ENCODE data around the gene CTNND2. TPM values are rescaled to one million over a fixed set of nuclear protein-coding genes. Genes with fewer than 3 reads are reported as not detected.

CTNND2 gene
- total RNA-seq, 1 donor from 2014 or later: not detected

GRCh38 chr5:11468334-11469039, 435.8 kb downstream of the CTNND2 start:
- Mint-ChIP-seq H3K36me3 (ENCODE audit: low read depth) (no peaks in the 10 kb centered on the region), H3K4me3 (ENCODE audit: low read depth) (no peak overlapping the region), H3K27ac (no peak overlapping the region), H3K9me3 (no peaks in the 10 kb centered on the region), H3K4me1 (ENCODE audit: low read depth) (no peaks in the 10 kb centered on the region), H3K27me3 (ENCODE audit: low read depth) (no peaks in the 10 kb centered on the region)
- intact Hi-C loops (cut with micrococcal nuclease): no loop called here
- no peak for DNase-seq (ENCODE audit: low spot score)

- DNase-seq (ENCODE audit: low spot score): no peak
- Mint-ChIP-seq H3K9me3 (no peaks in the 10 kb centered on the region), H3K4me1 (ENCODE audit: low read depth) (no peaks in the 10 kb centered on the region), H3K36me3 (ENCODE audit: low read depth) (no peaks in the 10 kb centered on the region), H3K27ac (no peak overlapping the region), H3K27me3 (ENCODE audit: low read depth) (no peaks in the 10 kb centered on the region), H3K4me3 (ENCODE audit: low read depth) (no peak overlapping the region)
- intact Hi-C loops (cut with micrococcal nuclease): no loop called here
Measured at GRCh38 chr5:11467588-11467987, 436.7 kb downstream of the CTNND2 start.

- Mint-ChIP-seq H3K9me3 (no peaks in the 10 kb centered on the region), H3K4me3 (ENCODE audit: low read depth) (no peak overlapping the region), H3K27me3 (ENCODE audit: low read depth) (no peaks in the 10 kb centered on the region), H3K4me1 (ENCODE audit: low read depth) (no peaks in the 10 kb centered on the region), H3K36me3 (ENCODE audit: low read depth) (no peaks in the 10 kb centered on the region), H3K27ac (no peak overlapping the region)
- intact Hi-C loops (cut with micrococcal nuclease): no loop called here
- DNase-seq (ENCODE audit: low spot score): no peak
Measured at GRCh38 chr5:11459716-11460115, 444.5 kb downstream of the CTNND2 start.

- no peak for DNase-seq (ENCODE audit: low spot score)
- H3K4me1 Mint-ChIP-seq (ENCODE audit: low read depth): no peaks in the 10 kb centered on the region
- H3K27me3 Mint-ChIP-seq (ENCODE audit: low read depth): no peaks in the 10 kb centered on the region
- intact Hi-C loops (cut with micrococcal nuclease): no loop called here
- H3K36me3 Mint-ChIP-seq (ENCODE audit: low read depth): no peaks in the 10 kb centered on the region
- H3K4me3 Mint-ChIP-seq (ENCODE audit: low read depth): no peak overlapping the region
- H3K27ac Mint-ChIP-seq: no peak overlapping the region
- no peaks in the 10 kb centered on the region for H3K9me3 Mint-ChIP-seq
Measured at GRCh38 chr5:11455505-11455904, 448.7 kb downstream of the CTNND2 start.

- intact Hi-C loops (cut with micrococcal nuclease): no loop called here
- no peak overlapping the region for H3K4me3 Mint-ChIP-seq (ENCODE audit: low read depth)
- no peaks in the 10 kb centered on the region for H3K36me3 Mint-ChIP-seq (ENCODE audit: low read depth)
- DNase-seq (ENCODE audit: low spot score): no peak
- H3K4me1 Mint-ChIP-seq (ENCODE audit: low read depth): no peaks in the 10 kb centered on the region
- no peaks in the 10 kb centered on the region for H3K27me3 Mint-ChIP-seq (ENCODE audit: low read depth)
- no peak overlapping the region for H3K27ac Mint-ChIP-seq
- no peaks in the 10 kb centered on the region for H3K9me3 Mint-ChIP-seq
Measured at GRCh38 chr5:11452852-11453251, 451.4 kb downstream of the CTNND2 start.

GRCh38 chr5:11449966-11450365, 454.3 kb downstream of the CTNND2 start:
- Mint-ChIP-seq H3K9me3 (no peaks in the 10 kb centered on the region), H3K27me3 (ENCODE audit: low read depth) (no peaks in the 10 kb centered on the region), H3K36me3 (ENCODE audit: low read depth) (no peaks in the 10 kb centered on the region), H3K4me3 (ENCODE audit: low read depth) (no peak overlapping the region), H3K4me1 (ENCODE audit: low read depth) (no peaks in the 10 kb centered on the region), H3K27ac (no peak overlapping the region)
- intact Hi-C loops (cut with micrococcal nuclease): no loop called here
- DNase-seq (ENCODE audit: low spot score): no peak

- intact Hi-C loops (cut with micrococcal nuclease): no loop called here
- Mint-ChIP-seq H3K9me3 (no peaks in the 10 kb centered on the region), H3K4me3 (ENCODE audit: low read depth) (no peak overlapping the region), H3K4me1 (ENCODE audit: low read depth) (no peaks in the 10 kb centered on the region), H3K27me3 (ENCODE audit: low read depth) (no peaks in the 10 kb centered on the region), H3K36me3 (ENCODE audit: low read depth) (no peaks in the 10 kb centered on the region), H3K27ac (no peak overlapping the region)
- no peak for DNase-seq (ENCODE audit: low spot score)
Measured at GRCh38 chr5:11449217-11449616, 455.0 kb downstream of the CTNND2 start.

- no peak for DNase-seq (ENCODE audit: low spot score)
- intact Hi-C loops (cut with micrococcal nuclease): no loop called here
- H3K4me3 Mint-ChIP-seq (ENCODE audit: low read depth): no peak overlapping the region
- H3K36me3 Mint-ChIP-seq (ENCODE audit: low read depth): no peaks in the 10 kb centered on the region
- no peaks in the 10 kb centered on the region for H3K27me3 Mint-ChIP-seq (ENCODE audit: low read depth)
- H3K9me3 Mint-ChIP-seq: no peaks in the 10 kb centered on the region
- H3K4me1 Mint-ChIP-seq (ENCODE audit: low read depth): no peaks in the 10 kb centered on the region
- no peak overlapping the region for H3K27ac Mint-ChIP-seq
Measured at GRCh38 chr5:11443831-11444230, 460.4 kb downstream of the CTNND2 start.

- Mint-ChIP-seq H3K36me3 (ENCODE audit: low read depth) (no peaks in the 10 kb centered on the region), H3K27ac (no peak overlapping the region), H3K4me3 (ENCODE audit: low read depth) (no peak overlapping the region), H3K27me3 (ENCODE audit: low read depth) (no peaks in the 10 kb centered on the region), H3K9me3 (no peaks in the 10 kb centered on the region), H3K4me1 (ENCODE audit: low read depth) (no peaks in the 10 kb centered on the region)
- no peak for DNase-seq (ENCODE audit: low spot score)
- intact Hi-C loops (cut with micrococcal nuclease): no loop called here
Measured at GRCh38 chr5:11432116-11432515, 472.1 kb downstream of the CTNND2 start.

GRCh38 chr5:11429254-11429653, 475.0 kb downstream of the CTNND2 start:
- Mint-ChIP-seq H3K4me1 (ENCODE audit: low read depth) (no peaks in the 10 kb centered on the region), H3K27me3 (ENCODE audit: low read depth) (no peaks in the 10 kb centered on the region), H3K9me3 (no peaks in the 10 kb centered on the region), H3K27ac (no peak overlapping the region), H3K4me3 (ENCODE audit: low read depth) (no peak overlapping the region), H3K36me3 (ENCODE audit: low read depth) (no peaks in the 10 kb centered on the region)
- intact Hi-C loops (cut with micrococcal nuclease): no loop called here
- DNase-seq (ENCODE audit: low spot score): no peak

- Mint-ChIP-seq H3K4me1 (ENCODE audit: low read depth) (no peaks in the 10 kb centered on the region), H3K27ac (no peak overlapping the region), H3K27me3 (ENCODE audit: low read depth) (no peaks in the 10 kb centered on the region), H3K36me3 (ENCODE audit: low read depth) (no peaks in the 10 kb centered on the region), H3K9me3 (no peaks in the 10 kb centered on the region), H3K4me3 (ENCODE audit: low read depth) (no peak overlapping the region)
- DNase-seq (ENCODE audit: low spot score): no peak
- intact Hi-C loops (cut with micrococcal nuclease): no loop called here
Measured at GRCh38 chr5:11427569-11427968, 476.7 kb downstream of the CTNND2 start.

- Mint-ChIP-seq H3K4me1 (ENCODE audit: low read depth) (no peaks in the 10 kb centered on the region), H3K4me3 (ENCODE audit: low read depth) (no peak overlapping the region), H3K9me3 (no peaks in the 10 kb centered on the region), H3K27me3 (ENCODE audit: low read depth) (no peaks in the 10 kb centered on the region), H3K27ac (no peak overlapping the region), H3K36me3 (ENCODE audit: low read depth) (no peaks in the 10 kb centered on the region)
- intact Hi-C loops (cut with micrococcal nuclease): no loop called here
- no peak for DNase-seq (ENCODE audit: low spot score)
Measured at GRCh38 chr5:11426442-11426841, 477.8 kb downstream of the CTNND2 start.

GRCh38 chr5:11422342-11422741, 481.9 kb downstream of the CTNND2 start:
- Mint-ChIP-seq H3K4me3 (ENCODE audit: low read depth) (no peak overlapping the region), H3K9me3 (peaks cover 2% of the 10 kb centered on the region), H3K27me3 (ENCODE audit: low read depth) (no peaks in the 10 kb centered on the region), H3K27ac (no peak overlapping the region), H3K36me3 (ENCODE audit: low read depth) (no peaks in the 10 kb centered on the region), H3K4me1 (ENCODE audit: low read depth) (no peaks in the 10 kb centered on the region)
- intact Hi-C loops (cut with micrococcal nuclease): no loop called here
- DNase-seq (ENCODE audit: low spot score): no peak

- DNase-seq (ENCODE audit: low spot score): no peak
- Mint-ChIP-seq H3K36me3 (ENCODE audit: low read depth) (no peaks in the 10 kb centered on the region), H3K4me1 (ENCODE audit: low read depth) (no peaks in the 10 kb centered on the region), H3K9me3 (peaks cover 5% of the 10 kb centered on the region), H3K27ac (no peak overlapping the region), H3K27me3 (ENCODE audit: low read depth) (no peaks in the 10 kb centered on the region), H3K4me3 (ENCODE audit: low read depth) (no peak overlapping the region)
- intact Hi-C loops (cut with micrococcal nuclease): no loop called here
Measured at GRCh38 chr5:11420969-11421368, 483.3 kb downstream of the CTNND2 start.

Measured in activated T-helper 2 cell treated with anti-CD3 and anti-CD28 coated beads, Interferon-gamma antibody, Interleukin-2, Interleukin-4, amounts not matched to agents 10 μg/mL and 5 μg/mL and 100 μg/mL, durations not matched to agents 14 hours and 24 hours and 36 hours (primary cell).